GM18861 (cell line): ENCODE results near the gene HEMK1.

ENCODE experiments used
- ATAC-seq: cut with Tn5 transposase; IDR thresholded peaks from one replicate; pipeline ENCODE4 v1.9.1; 2021; ENCODE audit not compliant: unreplicated experiment

The HEMK1 gene

DNA sequence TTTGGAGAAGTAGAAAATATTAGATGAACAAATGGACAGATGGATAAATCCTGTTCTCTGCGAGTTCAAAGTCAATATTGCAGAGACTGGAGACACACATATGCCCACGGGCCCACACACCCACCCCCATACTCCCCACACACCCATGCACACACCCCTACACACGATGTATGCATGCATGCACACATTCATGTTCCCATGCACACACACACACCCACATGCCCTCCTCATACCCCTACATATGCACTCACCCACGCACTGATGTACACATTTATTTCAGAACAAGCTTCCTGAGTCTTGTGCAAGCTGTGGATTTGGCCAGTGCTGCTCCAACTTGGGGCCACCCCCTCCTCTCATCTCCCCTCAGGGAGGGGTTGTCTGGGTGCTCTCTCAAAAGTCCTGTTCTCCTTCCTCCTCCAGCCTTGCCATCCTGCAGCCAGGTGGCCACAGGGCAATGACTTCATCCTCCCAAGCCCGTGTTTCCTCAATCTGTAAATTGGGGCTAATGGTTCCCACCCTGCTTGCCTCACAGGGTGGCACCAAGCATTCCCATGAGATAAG lies 64.0 kb downstream of the HEMK1 start:
- ATAC-seq = no peak

GRCh38 chr3:50635066-50635465 lies 65.7 kb downstream of the HEMK1 start:
- ATAC-seq = no peak

GRCh38 chr3:50637011-50637410 lies 67.7 kb downstream of the HEMK1 start:
- ATAC-seq = no peak

DNA sequence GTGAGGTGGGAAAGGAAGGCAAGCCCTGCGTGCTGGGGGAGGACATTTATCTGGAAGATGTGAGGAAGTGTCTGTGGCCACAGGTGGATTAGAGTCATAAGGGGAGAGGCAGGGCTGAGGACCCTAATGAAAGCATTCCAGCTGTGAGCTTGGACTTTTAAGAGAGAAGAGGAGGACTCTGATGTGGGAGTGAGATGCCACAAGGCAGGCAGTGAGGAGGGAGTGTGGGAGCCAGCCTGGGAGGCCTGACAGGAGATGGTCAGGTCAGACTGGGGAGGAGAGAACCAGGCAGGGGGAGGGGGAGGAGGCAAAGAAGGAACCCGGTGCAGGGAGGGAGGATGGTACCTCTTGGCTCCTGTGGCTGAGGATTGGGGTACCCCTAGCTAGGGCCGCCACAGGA lies 68.6 kb downstream of the HEMK1 start:
- ATAC-seq = no peak

DNA sequence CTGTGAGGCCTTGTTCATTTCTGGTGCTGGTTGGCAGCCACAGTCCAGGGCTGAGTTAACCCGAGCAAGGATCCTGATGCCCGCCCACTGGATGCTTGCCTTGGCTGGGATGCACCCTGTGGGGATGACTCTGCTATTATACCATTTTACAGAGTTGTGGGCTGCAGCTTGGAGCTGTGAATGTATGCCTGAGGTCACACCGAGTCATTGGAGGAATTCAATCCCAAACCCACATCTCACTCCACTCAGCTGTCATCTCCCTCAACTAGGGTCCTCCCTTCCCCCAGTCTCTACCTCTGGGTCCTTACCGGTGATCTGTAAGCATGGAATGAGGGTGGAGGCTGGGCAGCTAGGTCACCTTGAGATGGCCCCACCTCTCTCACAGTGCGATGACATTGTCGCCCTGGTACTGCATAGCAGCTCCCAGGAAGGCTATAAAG lies 69.8 kb downstream of the HEMK1 start:
- no peak for ATAC-seq

DNA sequence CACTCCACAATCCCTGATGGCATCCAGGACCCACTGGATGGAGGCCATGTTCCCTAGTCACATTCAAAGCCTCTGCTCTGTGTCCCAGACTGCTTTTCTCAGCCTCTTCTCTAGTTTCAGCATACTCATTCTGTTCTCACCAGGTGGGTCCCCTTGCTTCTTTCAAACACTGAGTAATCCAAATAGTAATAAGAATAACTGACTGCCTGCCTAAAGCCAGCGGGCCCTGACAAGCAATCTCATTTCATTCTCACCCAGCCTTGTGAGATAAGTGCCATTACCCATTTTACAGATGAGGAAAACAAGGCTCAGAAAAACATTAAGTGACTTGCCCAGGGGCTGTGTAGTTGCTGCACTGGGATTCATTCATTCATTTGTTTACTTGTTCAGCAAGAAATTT lies 73.1 kb downstream of the HEMK1 start:
- no peak for ATAC-seq

DNA sequence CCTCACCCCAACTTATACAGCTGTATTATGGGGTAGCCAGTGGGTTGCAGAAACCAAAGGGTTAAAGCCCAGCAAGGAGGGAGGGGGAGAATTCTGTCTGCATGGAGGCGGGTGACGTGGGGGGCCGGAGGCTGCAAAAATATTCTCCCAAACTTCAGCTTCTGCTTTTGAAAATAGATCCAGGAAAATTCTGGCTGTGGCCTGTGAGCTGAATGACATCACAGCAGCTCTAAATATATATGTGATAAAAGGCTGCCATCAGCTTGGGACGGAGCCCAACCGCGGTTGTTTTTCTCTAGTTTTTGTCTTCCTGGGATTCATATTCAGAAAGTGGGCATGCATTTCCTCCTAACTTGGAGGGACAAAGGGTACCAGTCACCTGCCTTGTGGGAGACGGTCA lies 75.2 kb downstream of the HEMK1 start:
- ATAC-seq = no peak

- no peak for ATAC-seq
Measured at GRCh38 chr3:50645378-50645777, 76.1 kb downstream of the HEMK1 start.
